ENCODE results near the gene DPY30. TPM values are rescaled to one million over a fixed set of nuclear protein-coding genes. Genes with fewer than 3 reads are reported as not detected.

The DPY30 gene
- total RNA-seq, 1 donor from 2014 or later, result 41.9 TPM

Other genes with a start within 250 kb of the DPY30 start
- gene MEMO1, start 28.8 kb downstream of the DPY30 start, total RNA-seq, result 26.0 TPM
- gene SPAST, start 23.8 kb upstream of the DPY30 start, total RNA-seq, result 27.6 TPM
- gene SLC30A6, start 126.1 kb upstream of the DPY30 start, total RNA-seq, result 22.7 TPM
- 2.3 TPM for gene NLRC4, start 225.1 kb upstream of the DPY30 start, total RNA-seq
- 22.1 TPM for gene YIPF4, start 238.1 kb upstream of the DPY30 start, total RNA-seq

Measured in skin of body (tissue), 1 donor.